ENCODE results near the gene CARS2. TPM values are rescaled to one million over a fixed set of nuclear protein-coding genes. Genes with fewer than 3 reads are reported as not detected.

CARS2 gene
- total and polyA plus RNA-seq, 2 experiments from 2014 or later = 39.0 to 53.5 TPM

DNA sequence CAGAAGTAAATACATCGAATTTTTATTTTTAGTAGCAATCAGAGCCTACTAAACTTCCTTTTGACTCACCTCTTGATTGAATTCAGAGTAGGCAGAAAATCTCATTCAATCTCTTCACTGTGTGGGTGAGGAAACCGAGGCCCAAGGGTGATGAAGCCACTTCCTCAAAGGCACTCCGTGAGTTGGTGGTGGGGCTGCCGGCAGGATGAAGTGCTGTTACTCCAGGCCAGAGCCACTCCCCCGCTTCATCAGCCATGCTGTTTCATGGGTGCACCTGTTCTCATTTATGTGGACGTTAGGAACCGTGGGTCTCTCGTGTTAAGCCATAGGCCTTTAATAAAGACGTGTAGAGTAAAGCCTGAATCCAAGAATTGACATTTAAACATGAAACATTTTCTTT is 20.8 kb upstream of the CARS2 start:
- DNase-seq (ENCODE audit: low spot score) (no peak), ATAC-seq (no peak)
- no peak overlapping the region for H3K4me3 Mint-ChIP-seq
- Histone ChIP-seq H3K27me3 (ENCODE audit: insufficient read depth) (no peaks in the 10 kb centered on the region), H3K27ac (ENCODE audit: low read depth) (no peak overlapping the region), H3K79me2 (replicated peaks; ENCODE audit: insufficient read depth) (peaks cover 18% of the 10 kb centered on the region), H3F3A (replicated peaks; ENCODE audit: low read depth) (0 out of 2 replicates have a peak, but pooled peaks cover 5% of the 10 kb centered on the region), H3K36me3 (ENCODE audit: insufficient read depth) (no peaks in the 10 kb centered on the region; the same call in 1 of the 2 replicates), H3K4me2 (no peak overlapping the region), H3K4me3 (no peak overlapping the region), H4K20me1 (replicated peaks; ENCODE audit: insufficient read depth) (peaks cover 14% of the 10 kb centered on the region), H3K9me2 (ENCODE audit: insufficient read depth) (0 out of 2 replicates have a peak, but pooled peaks cover 4% of the 10 kb centered on the region), H3K4me1 (ENCODE audit: insufficient read depth) (no peaks in the 10 kb centered on the region), H2AFZ (no peak overlapping the region)
- H3K4me1 Mint-ChIP-seq = no peaks in the 10 kb centered on the region; the same call in 2 of the 3 replicates
- no peaks in the 10 kb centered on the region for H3K27me3 Mint-ChIP-seq (ENCODE audit: insufficient read depth, low read depth, poor library complexity)
- peaks cover under 1% of the 10 kb centered on the region; the same call in 1 of the 3 replicates for H3K36me3 Mint-ChIP-seq (ENCODE audit: low read depth)
- H3K9me3 Mint-ChIP-seq = no peaks in the 10 kb centered on the region
- TF ChIP-seq ZNF114 (CRISPR knock-in tag; IDR thresholded peaks at IDR 0.05) (no peak), JUNB (IDR thresholded peaks at IDR 0.05; ENCODE audit: unreplicated experiment) (no peak), ZNF331 (CRISPR knock-in tag; IDR thresholded peaks at IDR 0.05; ENCODE audit: low read depth) (no peak), EZH2 (IDR thresholded peaks at IDR 0.05; ENCODE audit: low read depth, unreplicated experiment) (no peak), NANOG (IDR thresholded peaks at IDR 0.05; ENCODE audit: borderline replicate concordance) (no peak), EZH2phosphoT487 (IDR thresholded peaks at IDR 0.05; ENCODE audit: unreplicated experiment) (no peak), CREB1 (CRISPR knock-in tag; IDR thresholded peaks at IDR 0.05; ENCODE audit: low read depth) (no peak), POLR2AphosphoS5 (IDR thresholded peaks at IDR 0.05; ENCODE audit: low read depth) (no peak), STAT1 (IDR thresholded peaks at IDR 0.05; ENCODE audit: unreplicated experiment) (no peak), ZNF462 (CRISPR knock-in tag; IDR thresholded peaks at IDR 0.05) (no peak)
- TF ChIP-seq, protein P1, sequence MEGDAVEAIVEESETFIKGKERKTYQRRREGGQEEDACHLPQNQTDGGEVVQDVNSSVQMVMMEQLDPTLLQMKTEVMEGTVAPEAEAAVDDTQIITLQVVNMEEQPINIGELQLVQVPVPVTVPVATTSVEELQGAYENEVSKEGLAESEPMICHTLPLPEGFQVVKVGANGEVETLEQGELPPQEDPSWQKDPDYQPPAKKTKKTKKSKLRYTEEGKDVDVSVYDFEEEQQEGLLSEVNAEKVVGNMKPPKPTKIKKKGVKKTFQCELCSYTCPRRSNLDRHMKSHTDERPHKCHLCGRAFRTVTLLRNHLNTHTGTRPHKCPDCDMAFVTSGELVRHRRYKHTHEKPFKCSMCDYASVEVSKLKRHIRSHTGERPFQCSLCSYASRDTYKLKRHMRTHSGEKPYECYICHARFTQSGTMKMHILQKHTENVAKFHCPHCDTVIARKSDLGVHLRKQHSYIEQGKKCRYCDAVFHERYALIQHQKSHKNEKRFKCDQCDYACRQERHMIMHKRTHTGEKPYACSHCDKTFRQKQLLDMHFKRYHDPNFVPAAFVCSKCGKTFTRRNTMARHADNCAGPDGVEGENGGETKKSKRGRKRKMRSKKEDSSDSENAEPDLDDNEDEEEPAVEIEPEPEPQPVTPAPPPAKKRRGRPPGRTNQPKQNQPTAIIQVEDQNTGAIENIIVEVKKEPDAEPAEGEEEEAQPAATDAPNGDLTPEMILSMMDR (conservative IDR thresholded peaks at IDR 0.05; ENCODE audit: low read depth in 2 of 2) = no peak
- TF ChIP-seq, protein P2, sequence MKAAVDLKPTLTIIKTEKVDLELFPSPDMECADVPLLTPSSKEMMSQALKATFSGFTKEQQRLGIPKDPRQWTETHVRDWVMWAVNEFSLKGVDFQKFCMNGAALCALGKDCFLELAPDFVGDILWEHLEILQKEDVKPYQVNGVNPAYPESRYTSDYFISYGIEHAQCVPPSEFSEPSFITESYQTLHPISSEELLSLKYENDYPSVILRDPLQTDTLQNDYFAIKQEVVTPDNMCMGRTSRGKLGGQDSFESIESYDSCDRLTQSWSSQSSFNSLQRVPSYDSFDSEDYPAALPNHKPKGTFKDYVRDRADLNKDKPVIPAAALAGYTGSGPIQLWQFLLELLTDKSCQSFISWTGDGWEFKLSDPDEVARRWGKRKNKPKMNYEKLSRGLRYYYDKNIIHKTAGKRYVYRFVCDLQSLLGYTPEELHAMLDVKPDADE (IDR thresholded peaks at IDR 0.05) = no peak
- TF ChIP-seq, protein P3, sequence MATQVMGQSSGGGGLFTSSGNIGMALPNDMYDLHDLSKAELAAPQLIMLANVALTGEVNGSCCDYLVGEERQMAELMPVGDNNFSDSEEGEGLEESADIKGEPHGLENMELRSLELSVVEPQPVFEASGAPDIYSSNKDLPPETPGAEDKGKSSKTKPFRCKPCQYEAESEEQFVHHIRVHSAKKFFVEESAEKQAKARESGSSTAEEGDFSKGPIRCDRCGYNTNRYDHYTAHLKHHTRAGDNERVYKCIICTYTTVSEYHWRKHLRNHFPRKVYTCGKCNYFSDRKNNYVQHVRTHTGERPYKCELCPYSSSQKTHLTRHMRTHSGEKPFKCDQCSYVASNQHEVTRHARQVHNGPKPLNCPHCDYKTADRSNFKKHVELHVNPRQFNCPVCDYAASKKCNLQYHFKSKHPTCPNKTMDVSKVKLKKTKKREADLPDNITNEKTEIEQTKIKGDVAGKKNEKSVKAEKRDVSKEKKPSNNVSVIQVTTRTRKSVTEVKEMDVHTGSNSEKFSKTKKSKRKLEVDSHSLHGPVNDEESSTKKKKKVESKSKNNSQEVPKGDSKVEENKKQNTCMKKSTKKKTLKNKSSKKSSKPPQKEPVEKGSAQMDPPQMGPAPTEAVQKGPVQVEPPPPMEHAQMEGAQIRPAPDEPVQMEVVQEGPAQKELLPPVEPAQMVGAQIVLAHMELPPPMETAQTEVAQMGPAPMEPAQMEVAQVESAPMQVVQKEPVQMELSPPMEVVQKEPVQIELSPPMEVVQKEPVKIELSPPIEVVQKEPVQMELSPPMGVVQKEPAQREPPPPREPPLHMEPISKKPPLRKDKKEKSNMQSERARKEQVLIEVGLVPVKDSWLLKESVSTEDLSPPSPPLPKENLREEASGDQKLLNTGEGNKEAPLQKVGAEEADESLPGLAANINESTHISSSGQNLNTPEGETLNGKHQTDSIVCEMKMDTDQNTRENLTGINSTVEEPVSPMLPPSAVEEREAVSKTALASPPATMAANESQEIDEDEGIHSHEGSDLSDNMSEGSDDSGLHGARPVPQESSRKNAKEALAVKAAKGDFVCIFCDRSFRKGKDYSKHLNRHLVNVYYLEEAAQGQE (IDR thresholded peaks at IDR 0.05; ENCODE audit: unreplicated experiment) = no peak
- H3K27ac Mint-ChIP-seq = no peak overlapping the region; the same call in 1 of the 2 replicates

All from GM23338 (cell line).